Myocyte (in vitro differentiated cells): ENCODE data around the gene EEF2. TPM values are rescaled to one million over a fixed set of nuclear protein-coding genes. Genes with fewer than 3 reads are reported as not detected.
A peak's percentile ranks its signal among the peaks of the same experiment; 100 is the strongest.
"Not testable (repeated sequence)": the region's sequence is repeated elsewhere in the genome, so short reads cannot be mapped to it uniquely, and the experiment has no call there.

ENCODE experiments used
- DNase-seq: peaks from one replicate; pipeline ENCODE4 v3.0.0-alpha.2; 2012; ENCODE audit warnings: low read depth
- microRNA counts: library from miRNA; unstranded; fragments of <30 nt; microRNA quantifications from one replicate; lab custom pipeline; 2016
- microRNA-seq: library from miRNA; unstranded; fragments of <30 nt; microRNA quantifications from one replicate; pipeline ENCODE4, GENCODE V29; 2016
- total RNA-seq: library from RNA; depleted of rRNA; stranded (reverse); fragments of >200 nt; gene quantifications from 2 replicates; pipeline ENCODE4 v1.2.3, GENCODE V29; 2014

Gene EEF2
- total RNA-seq, 1 donor from 2014 or later: 2,539 TPM

- peak; percentile 94 for DNase-seq
These were observed 34.1 kb downstream of the EEF2 start for GRCh38 chr19:3950871-3951861.

GRCh38 chr19:3949997-3950859 is 35.0 kb downstream of the EEF2 start:
- no peak for DNase-seq

- DNase-seq: no peak
These were observed 36.0 kb downstream of the EEF2 start for GRCh38 chr19:3949294-3949693.

DNA sequence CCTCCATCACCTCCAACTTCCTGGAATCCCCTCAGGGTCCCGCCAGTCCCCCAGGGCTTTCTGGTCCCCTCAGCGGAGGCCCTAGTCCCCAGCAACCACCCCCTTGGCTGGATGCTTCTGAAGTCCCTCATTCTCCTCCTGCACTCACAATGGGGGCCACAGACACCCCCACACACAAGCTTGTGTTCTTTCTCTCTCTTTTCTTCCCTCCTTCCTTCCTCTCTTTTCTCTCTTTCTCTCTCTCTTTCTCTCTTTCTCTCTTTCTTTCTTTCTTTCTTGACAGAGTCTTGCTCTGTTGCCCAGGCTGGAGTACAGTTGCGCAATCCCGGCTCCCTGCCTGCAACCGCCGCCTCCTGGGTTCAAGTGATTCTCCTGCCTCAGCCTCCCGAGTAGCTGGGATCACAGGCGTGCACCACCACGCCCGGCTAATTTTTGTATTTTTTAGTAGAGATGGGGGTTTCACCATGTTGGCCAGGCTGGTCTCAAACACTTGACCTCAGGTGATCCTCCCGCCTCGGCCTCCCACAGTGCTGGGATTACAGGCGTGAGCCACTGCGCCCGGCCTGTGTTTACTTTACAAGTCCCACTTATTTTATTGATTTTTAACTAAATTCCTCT is 37.8 kb downstream of the EEF2 start:
- DNase-seq: not testable (repeated sequence)

- DNase-seq: peak; percentile 31
These were observed 39.4 kb downstream of the EEF2 start for GRCh38 chr19:3945838-3946237.

DNA sequence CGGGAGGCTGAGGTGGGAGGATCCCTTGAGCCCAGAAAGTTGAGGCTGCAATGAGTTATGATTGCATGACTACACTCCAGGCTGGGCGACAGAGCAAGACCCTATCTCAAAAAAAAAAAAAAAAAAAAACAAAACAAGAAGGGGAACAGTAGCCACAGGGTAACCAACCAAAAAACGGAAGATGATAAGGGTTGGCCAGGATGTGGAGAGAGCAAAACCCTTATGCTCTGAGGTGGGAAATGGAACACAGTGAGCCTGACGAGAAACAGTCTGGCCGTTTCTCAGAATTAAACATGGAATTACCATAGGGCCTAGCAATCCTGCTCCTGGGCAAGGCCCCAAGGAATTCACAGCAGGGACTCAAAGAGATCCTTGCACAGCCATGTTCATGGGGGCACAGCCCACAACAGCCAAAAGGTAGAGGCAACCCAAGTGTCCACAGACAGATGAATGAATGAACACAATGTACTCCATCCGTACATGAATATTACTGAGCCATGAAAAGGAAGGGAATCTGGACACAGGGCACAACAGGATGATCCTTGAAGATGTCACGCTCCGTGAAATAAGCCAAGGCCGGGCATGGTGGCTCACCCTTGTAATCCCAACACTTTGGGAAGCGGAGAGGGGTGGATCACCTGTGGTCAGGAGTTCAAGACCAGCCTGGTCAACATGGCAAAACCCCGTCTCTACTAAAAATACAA is 41.1 kb downstream of the EEF2 start:
- DNase-seq: no peak

DNA sequence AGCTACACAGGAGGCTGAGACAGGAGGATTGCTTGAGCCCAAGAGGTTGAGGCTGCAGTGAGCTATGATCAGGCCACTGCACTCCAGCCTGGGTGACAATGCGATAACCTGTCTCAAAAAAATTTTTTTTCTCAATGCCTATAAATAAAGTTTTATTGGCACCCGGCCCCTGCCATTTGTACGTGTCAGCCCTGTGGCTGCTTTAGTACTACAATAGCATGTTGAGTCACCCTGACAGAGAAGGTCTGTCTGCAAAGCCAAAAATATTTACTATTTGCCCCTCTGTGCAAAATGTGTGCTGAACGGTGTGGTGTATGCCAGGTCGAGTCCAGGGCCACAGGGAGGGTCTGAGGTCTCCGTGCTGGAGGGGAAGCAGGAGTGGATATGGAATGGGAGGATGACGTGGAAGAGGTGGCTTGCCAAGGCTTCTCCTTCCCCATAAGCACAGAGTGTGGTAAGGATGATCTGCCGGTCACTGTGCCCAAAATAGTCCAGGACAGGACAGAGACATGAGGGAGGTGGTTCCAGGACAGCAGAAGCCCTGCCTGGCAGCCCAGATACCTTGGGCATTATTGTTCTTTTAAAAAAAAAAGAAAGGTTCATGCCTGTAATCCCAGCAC is 42.4 kb downstream of the EEF2 start:
- peak; percentile 92 for DNase-seq

- not testable (repeated sequence) for DNase-seq
These were observed 46.8 kb downstream of the EEF2 start for GRCh38 chr19:3938300-3938950.

- DNase-seq: no peak
These were observed 48.5 kb downstream of the EEF2 start for GRCh38 chr19:3936506-3937442.

- peak; percentile 71 for DNase-seq
These were observed 52.1 kb downstream of the EEF2 start, which contains the start of gene NMRK2 for GRCh38 chr19:3932931-3933810. NMRK2 (plus strand) TSS chr19:3933069; CDS start chr19:3933672, 603 bp downstream.

GRCh38 chr19:3931041-3931440 is 54.2 kb downstream of the EEF2 start:
- DNase-seq: no peak

MicroRNA genes within 50 kb of the gene (microRNA counts, 767-probe panel; counts per million panel counts)
- not detected for microRNA hsa-miR-637 (lab: Ali Mortazavi, UCI)

Small RNAs within 50 kb of the gene (microRNA-seq; reads per million reads assigned to microRNA genes)
- gene MIR637: not detected

Other genes with a start within 250 kb of the EEF2 start
- gene APBA3, start 223.8 kb downstream of the EEF2 start, total RNA-seq: 23.3 and 35.0 TPM in 2 replicates
- gene MRPL54, start 222.8 kb downstream of the EEF2 start, total RNA-seq: 30.4 and 41.9 TPM in 2 replicates
- not detected in 2 replicates for gene RAX2, start 213.2 kb downstream of the EEF2 start, total RNA-seq
- gene MATK, start 199.1 kb downstream of the EEF2 start, total RNA-seq: not detected in 2 replicates
- gene ZFR2, start 116.4 kb downstream of the EEF2 start, total RNA-seq: not detected in 2 replicates
- not detected in 2 replicates for gene ATCAY, start 104.8 kb downstream of the EEF2 start, total RNA-seq
- gene NMRK2, start 52.4 kb downstream of the EEF2 start, total RNA-seq: 31.9 and 75.7 TPM in 2 replicates
- 193 and 269 TPM in 2 replicates for gene DAPK3, start 14.4 kb downstream of the EEF2 start, total RNA-seq
- 18.0 and 22.2 TPM in 2 replicates for gene PIAS4, start 22.3 kb upstream of the EEF2 start, total RNA-seq
- 30.1 and 37.1 TPM in 2 replicates for gene ZBTB7A, start 81.4 kb upstream of the EEF2 start, total RNA-seq
- gene MAP2K2, start 138.7 kb upstream of the EEF2 start, total RNA-seq: 201 and 224 TPM in 2 replicates
- gene CREB3L3, start 168.2 kb upstream of the EEF2 start, total RNA-seq: not detected in 2 replicates
- gene SIRT6, start 197.1 kb upstream of the EEF2 start, total RNA-seq: 19.3 and 22.4 TPM in 2 replicates
- gene ANKRD24, start 197.2 kb upstream of the EEF2 start, total RNA-seq: 0.53 and 1.4 TPM in 2 replicates
- 0.11 and 0.21 TPM in 2 replicates for gene EBI3, start 244.1 kb upstream of the EEF2 start, total RNA-seq